ENCODE measurements around the gene ELOVL6.

ELOVL6 gene

GRCh38 chr4:110106931-110107296 lies 91.5 kb downstream of the ELOVL6 start:
- DNase-seq (ENCODE audit: low read depth): peak; percentile 35
- TF ChIP-seq, protein P1, sequence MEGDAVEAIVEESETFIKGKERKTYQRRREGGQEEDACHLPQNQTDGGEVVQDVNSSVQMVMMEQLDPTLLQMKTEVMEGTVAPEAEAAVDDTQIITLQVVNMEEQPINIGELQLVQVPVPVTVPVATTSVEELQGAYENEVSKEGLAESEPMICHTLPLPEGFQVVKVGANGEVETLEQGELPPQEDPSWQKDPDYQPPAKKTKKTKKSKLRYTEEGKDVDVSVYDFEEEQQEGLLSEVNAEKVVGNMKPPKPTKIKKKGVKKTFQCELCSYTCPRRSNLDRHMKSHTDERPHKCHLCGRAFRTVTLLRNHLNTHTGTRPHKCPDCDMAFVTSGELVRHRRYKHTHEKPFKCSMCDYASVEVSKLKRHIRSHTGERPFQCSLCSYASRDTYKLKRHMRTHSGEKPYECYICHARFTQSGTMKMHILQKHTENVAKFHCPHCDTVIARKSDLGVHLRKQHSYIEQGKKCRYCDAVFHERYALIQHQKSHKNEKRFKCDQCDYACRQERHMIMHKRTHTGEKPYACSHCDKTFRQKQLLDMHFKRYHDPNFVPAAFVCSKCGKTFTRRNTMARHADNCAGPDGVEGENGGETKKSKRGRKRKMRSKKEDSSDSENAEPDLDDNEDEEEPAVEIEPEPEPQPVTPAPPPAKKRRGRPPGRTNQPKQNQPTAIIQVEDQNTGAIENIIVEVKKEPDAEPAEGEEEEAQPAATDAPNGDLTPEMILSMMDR (IDR thresholded peaks at IDR 0.05; ENCODE audit: control insufficient read depth, extremely low read depth, insufficient read depth): no peak
- H3K4me3 ChIP-seq (ENCODE audit: low read depth, low read length): no peak overlapping the region

- TF ChIP-seq, protein P1 (IDR thresholded peaks at IDR 0.05; ENCODE audit: control insufficient read depth, extremely low read depth, insufficient read depth): no peak
- no peak for DNase-seq (ENCODE audit: low read depth)
- no peak overlapping the region for H3K4me3 ChIP-seq (ENCODE audit: low read depth, low read length)
These were observed 93.8 kb downstream of the ELOVL6 start for GRCh38 chr4:110104661-110105060.

GRCh38 chr4:110099638-110100037 lies 98.8 kb downstream of the ELOVL6 start:
- TF ChIP-seq, protein P1 (IDR thresholded peaks at IDR 0.05; ENCODE audit: control insufficient read depth, extremely low read depth, insufficient read depth): no peak
- DNase-seq (ENCODE audit: low read depth): no peak
- no peak overlapping the region for H3K4me3 ChIP-seq (ENCODE audit: low read depth, low read length)

DNA sequence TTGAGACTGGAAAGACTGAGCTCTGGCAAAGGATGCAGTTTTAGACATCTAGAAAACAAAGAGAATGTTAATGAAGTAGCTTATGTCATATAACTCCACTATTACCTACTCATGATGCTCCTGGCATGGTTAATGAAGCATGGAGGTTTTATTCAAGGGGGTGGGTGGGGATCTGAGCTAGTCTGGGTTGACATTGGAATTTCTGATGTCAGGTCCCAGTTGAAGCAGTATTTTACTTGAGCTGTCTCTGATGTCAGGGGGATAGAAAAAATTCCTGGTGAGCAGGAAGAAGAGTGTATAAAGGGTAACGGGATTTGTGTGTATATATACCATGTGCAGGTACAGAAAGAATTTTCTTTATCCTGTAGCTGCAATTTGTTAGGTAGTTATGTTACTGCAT lies 102.0 kb downstream of the ELOVL6 start:
- DNase-seq (ENCODE audit: low read depth): no peak
- H3K4me3 ChIP-seq (ENCODE audit: low read depth, low read length): no peak overlapping the region
- TF ChIP-seq, protein P1 (IDR thresholded peaks at IDR 0.05; ENCODE audit: control insufficient read depth, extremely low read depth, insufficient read depth): no peak

DNA sequence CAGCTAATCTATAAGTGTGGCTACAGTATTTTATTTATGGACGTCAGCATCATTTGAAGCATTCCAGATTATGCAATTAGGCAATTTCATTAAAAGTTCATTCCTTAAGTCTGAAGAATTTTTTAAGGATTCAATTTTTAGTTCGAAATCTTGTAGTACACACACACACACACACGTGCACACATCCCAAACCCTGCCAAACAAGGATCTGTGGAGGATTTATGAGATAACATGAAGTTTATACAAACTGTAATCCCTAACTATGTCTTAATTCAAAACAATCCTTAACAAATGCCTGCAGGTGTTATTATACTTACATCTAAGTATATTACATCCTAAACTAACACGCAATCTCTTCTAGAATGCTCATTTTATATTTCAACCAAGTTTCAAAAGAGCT lies 105.8 kb downstream of the ELOVL6 start:
- no peak overlapping the region for H3K4me3 ChIP-seq (ENCODE audit: low read depth, low read length)
- TF ChIP-seq, protein P1 (IDR thresholded peaks at IDR 0.05; ENCODE audit: control insufficient read depth, extremely low read depth, insufficient read depth): no peak
- DNase-seq (ENCODE audit: low read depth): no peak

GRCh38 chr4:110091434-110092140 lies 106.8 kb downstream of the ELOVL6 start:
- no peak overlapping the region for H3K4me3 ChIP-seq (ENCODE audit: low read depth, low read length)
- DNase-seq (ENCODE audit: low read depth): no peak
- TF ChIP-seq, protein P1 (IDR thresholded peaks at IDR 0.05; ENCODE audit: control insufficient read depth, extremely low read depth, insufficient read depth): no peak

DNA sequence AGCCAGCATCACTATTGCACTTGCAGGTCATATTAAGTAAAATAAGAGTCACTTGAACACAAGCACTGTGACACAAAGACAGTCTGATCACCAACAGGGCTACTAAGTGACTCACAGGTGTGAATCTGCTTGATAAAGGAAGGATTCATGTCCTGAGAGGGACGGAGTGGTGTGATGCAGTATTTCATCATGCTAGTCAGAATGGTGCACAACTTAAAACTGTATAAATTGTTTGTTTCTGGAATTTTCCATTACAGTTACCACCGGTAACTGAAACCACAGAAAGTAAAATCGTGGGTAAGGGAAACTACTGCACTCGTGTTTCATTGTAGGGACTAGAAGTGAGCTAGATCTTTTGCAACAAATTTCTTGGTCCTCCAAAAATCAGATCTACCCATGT lies 109.7 kb downstream of the ELOVL6 start:
- no peak overlapping the region for H3K4me3 ChIP-seq (ENCODE audit: low read depth, low read length)
- TF ChIP-seq, protein P1 (IDR thresholded peaks at IDR 0.05; ENCODE audit: control insufficient read depth, extremely low read depth, insufficient read depth): no peak
- DNase-seq (ENCODE audit: low read depth): no peak

Measured in LNCaP clone FGC (cell line).